Common myeloid progenitor, CD34-positive (primary cell): ENCODE results near the gene SPRED3.

Source experiments
- CTCF ChIA-PET: fragments of 350-600 bp; sonication (Branson Sonifier 250); formaldehyde crosslinking; loops from one replicate; lab custom pipeline; 2021; ENCODE audit warnings: antibody characterized with exemption; lab: Charles Lee
- POLR2A ChIA-PET: fragments of 350-600 bp; sonication (Branson Sonifier 250); formaldehyde crosslinking; loops from one replicate; lab custom pipeline; 2021; ENCODE audit warnings: antibody characterized with exemption; lab: Charles Lee
- DNase-seq, 3 donors: peaks; one replicate each; pipeline versions ENCODE4 v3.0.0 to v3.0.0-alpha.2; 2013
- H3K27ac ChIP-seq, 2 experiments: 1 replicate in 1 of 2; 2 replicates in 1 of 2; pipeline ENCODE4 v1.7.0; 2013; ENCODE audit warnings: inconsistent platforms in 2 of 2, low read length in 2 of 2, mild to moderate bottlenecking in 2 of 2, low read depth in 1 of 2, moderate library complexity in 1 of 2; ENCODE audit not compliant: severe bottlenecking in 2 of 2, insufficient read depth in 1 of 2, poor library complexity in 1 of 2
- H3K27me3 ChIP-seq, 5 experiments: replicated peaks in 2 of 5; 1 replicate in 3 of 5; 2 replicates in 2 of 5; pipeline versions ENCODE4 v1.6.1 to v1.7.0; 2013; ENCODE audit warnings: low read length in 4 of 5, mild to moderate bottlenecking in 2 of 5, moderate library complexity in 2 of 5, inconsistent platforms in 1 of 5; ENCODE audit not compliant: insufficient read depth in 5 of 5, control insufficient read depth in 4 of 5
- H3K36me3 ChIP-seq, 4 experiments: 1 replicate in 2 of 4; 2 replicates in 2 of 4; pipeline versions ENCODE4 v1.6.1 to v1.7.0; 2013; ENCODE audit warnings: low read length in 3 of 4, control low read depth in 1 of 4, mild to moderate bottlenecking in 1 of 4; ENCODE audit not compliant: control insufficient read depth in 4 of 4, insufficient read depth in 4 of 4
- H3K4me1 ChIP-seq, 4 experiments: 1 replicate in 3 of 4; 2 replicates in 1 of 4; pipeline versions ENCODE4 v1.6.1 to v1.7.1; 2013; ENCODE audit warnings: low read length in 3 of 4, mild to moderate bottlenecking in 3 of 4, control low read depth in 1 of 4, inconsistent platforms in 1 of 4, moderate library complexity in 1 of 4; ENCODE audit not compliant: control insufficient read depth in 4 of 4, insufficient read depth in 4 of 4; ENCODE audit errors: control extremely low read depth in 1 of 4
- H3K4me3 ChIP-seq, 7 experiments: 1 replicate in 4 of 7; 2 replicates in 3 of 7; pipeline versions ENCODE4 v1.5.1 to v1.7.0; 2013; ENCODE audit warnings: mild to moderate bottlenecking in 7 of 7, low read length in 6 of 7, moderate library complexity in 6 of 7, inconsistent platforms in 2 of 7, low read depth in 2 of 7, control low read depth in 1 of 7; ENCODE audit not compliant: insufficient read depth in 4 of 7, control insufficient read depth in 1 of 7; ENCODE audit errors: extremely low read depth in 1 of 7
- H3K9me3 ChIP-seq, 5 experiments: 1 replicate in 4 of 5; 2 replicates in 1 of 5; pipeline versions ENCODE4 v1.6.1 to v1.7.1; 2013; ENCODE audit warnings: low read length in 4 of 5, mild to moderate bottlenecking in 2 of 5, inconsistent platforms in 1 of 5, low read depth in 1 of 5, moderate library complexity in 1 of 5; ENCODE audit not compliant: control insufficient read depth in 4 of 5, insufficient read depth in 2 of 5; ENCODE audit errors: control extremely low read depth in 1 of 5
- WGBS: methylation state at CpG from one replicate; pipeline ENCODE4 v1.1.5; 2013; ENCODE audit not compliant: insufficient coverage; 5-methylcytosine and 5-hydroxymethylcytosine counted together

Gene SPRED3

GRCh38 chr19:38377052-38377451 is 11.4 kb upstream of the SPRED3 start:
- Histone ChIP-seq H3K9me3 (no peaks in the 10 kb centered on the region), H3K27me3 (no peaks in the 10 kb centered on the region), H3K27ac (no peak overlapping the region), H3K36me3 (peaks cover 14 to 40% (median 30%) of the 10 kb centered on the region in 4 experiments), H3K4me3 (no peak overlapping the region), H3K4me1 (peaks cover 15 to 23% (median 20%) of the 10 kb centered on the region in 4 experiments)
- CTCF ChIA-PET = interaction anchor here (1.1 to 1.4 kb wide), 2 partner anchors 43 to 143 kb away, joined by 3 read pairs; no protein-coding TSS in a partner anchor
- POLR2A ChIA-PET = interaction anchor here (1.2 kb wide), 1 partner anchor 10 kb away, joined by 3 read pairs; no protein-coding TSS in a partner anchor
- no peak for DNase-seq
- WGBS = 100% methylated on average over 1 of the region's 4 CpGs

- ChIA-PET CTCF (interaction anchor here (1.3 kb wide), 1 partner anchor 24 kb away, joined by 4 read pairs; the partner anchor contains the start of gene FAM98C), POLR2A (no interaction called here)
- Histone ChIP-seq H3K4me1 (peaks cover 14 to 20% (median 18%) of the 10 kb centered on the region in 4 experiments), H3K27ac (no peak overlapping the region), H3K36me3 (peaks cover 17 to 55% (median 44%) of the 10 kb centered on the region in 4 experiments), H3K4me3 (no peak overlapping the region), H3K27me3 (peaks cover 0 to 3% (median 0%) of the 10 kb centered on the region in 5 experiments), H3K9me3 (no peaks in the 10 kb centered on the region)
- no peak for DNase-seq
- WGBS = 99% methylated on average over 10 of the region's 10 CpGs
These were observed 9.6 kb upstream of the SPRED3 start for GRCh38 chr19:38378866-38379265.

- ChIA-PET POLR2A (interaction anchor here (0.6 kb wide), 1 partner anchor 31 kb away, joined by 3 read pairs; no protein-coding TSS in a partner anchor), CTCF (interaction anchor here (0.6 to 1.8 kb wide), 3 partner anchors 10 to 147 kb away, joined by 3 to 6 read pairs (median 5); partner anchors contain the start of gene FAM98C)
- Histone ChIP-seq H3K4me3 (no peak overlapping the region), H3K27ac (no peak overlapping the region), H3K36me3 (peaks cover 17 to 70% (median 49%) of the 10 kb centered on the region in 4 experiments), H3K27me3 (peaks cover 0 to 23% (median 0%) of the 10 kb centered on the region in 5 experiments), H3K9me3 (no peaks in the 10 kb centered on the region), H3K4me1 (peaks cover 0 to 11% (median 7%) of the 10 kb centered on the region in 4 experiments)
- no peak for DNase-seq
- 97% methylated on average over 9 of the region's 9 CpGs for WGBS
These were observed 7.4 kb upstream of the SPRED3 start for GRCh38 chr19:38381138-38381537.

GRCh38 chr19:38383184-38383583 is 5.3 kb upstream of the SPRED3 start:
- no peaks in the 10 kb centered on the region for H3K9me3 ChIP-seq
- H3K4me3 ChIP-seq = no peak overlapping the region
- peaks cover 0 to 40% (median 4%) of the 10 kb centered on the region in 5 experiments for H3K27me3 ChIP-seq
- H3K27ac ChIP-seq = no peak overlapping the region
- H3K4me1 ChIP-seq = peaks cover 0 to 28% (median 19%) of the 10 kb centered on the region in 4 experiments
- H3K36me3 ChIP-seq = peaks cover 17 to 62% (median 42%) of the 10 kb centered on the region in 4 experiments
- 93% methylated on average over 8 of the region's 10 CpGs for WGBS
- POLR2A ChIA-PET = no interaction called here
- CTCF ChIA-PET = interaction anchor here (1.1 kb wide), 1 partner anchor 15 kb away, joined by 3 read pairs; no protein-coding TSS in a partner anchor
- no peak for DNase-seq

GRCh38 chr19:38383743-38384142 is 4.8 kb upstream of the SPRED3 start:
- no peak overlapping the region for H3K4me3 ChIP-seq
- WGBS = no CpG with 5 or more reads among the region's 2 CpGs
- peaks cover 0 to 32% (median 22%) of the 10 kb centered on the region in 4 experiments for H3K4me1 ChIP-seq
- ChIA-PET POLR2A (no interaction called here), CTCF (interaction anchor here (1.1 kb wide), 1 partner anchor 14 kb away, joined by 3 read pairs; no protein-coding TSS in a partner anchor)
- no peak overlapping the region for H3K27ac ChIP-seq
- peaks cover 17 to 62% (median 42%) of the 10 kb centered on the region in 4 experiments for H3K36me3 ChIP-seq
- DNase-seq = no peak
- H3K9me3 ChIP-seq = no peaks in the 10 kb centered on the region
- peaks cover 0 to 45% (median 4%) of the 10 kb centered on the region in 5 experiments for H3K27me3 ChIP-seq

GRCh38 chr19:38384209-38385027 is 4.1 kb upstream of the SPRED3 start:
- Histone ChIP-seq H3K4me1 (peaks cover 0 to 39% (median 24%) of the 10 kb centered on the region in 4 experiments), H3K27ac (no peak overlapping the region), H3K36me3 (peaks cover 14 to 55% (median 36%) of the 10 kb centered on the region in 4 experiments), H3K4me3 (no peak overlapping the region), H3K27me3 (peaks cover 0 to 52% (median 4%) of the 10 kb centered on the region in 5 experiments), H3K9me3 (no peaks in the 10 kb centered on the region)
- CTCF ChIA-PET = interaction anchor here (0.8 to 1.1 kb wide), 2 partner anchors 14 to 131 kb away, joined by 3 read pairs; no protein-coding TSS in a partner anchor
- WGBS = 97% methylated on average over 8 of the region's 10 CpGs
- POLR2A ChIA-PET = no interaction called here
- no peak for DNase-seq
